GM12873 (cell line): ENCODE results near the gene ERMP1.

Experiments used
- CTCF ChIP-seq: IDR thresholded peaks from 2 replicates; pipeline ENCODE4 v1.5.1; 2012; ENCODE audit warnings: low read depth, mild to moderate bottlenecking, moderate library complexity, low read length, control low read depth; ENCODE audit not compliant: insufficient read depth; ENCODE audit errors: missing control alignments

ERMP1 gene

GRCh38 chr9:5850724-5851122 is 17.8 kb upstream of the ERMP1 start:
- no peak for TF ChIP-seq CTCF

GRCh38 chr9:5848372-5848882 is 15.5 kb upstream of the ERMP1 start:
- no peak for TF ChIP-seq CTCF

GRCh38 chr9:5846501-5846921 is 13.6 kb upstream of the ERMP1 start:
- TF ChIP-seq CTCF, result no peak

GRCh38 chr9:5846096-5846495 is 13.2 kb upstream of the ERMP1 start:
- TF ChIP-seq CTCF, result no peak

GRCh38 chr9:5845157-5845531 is 12.2 kb upstream of the ERMP1 start:
- no peak for TF ChIP-seq CTCF

- TF ChIP-seq CTCF, result no peak
Observed at GRCh38 chr9:5843794-5844471, 11.0 kb upstream of the ERMP1 start.

GRCh38 chr9:5842929-5843793 is 10.2 kb upstream of the ERMP1 start:
- TF ChIP-seq CTCF, result no peak
